Erythroblast (primary cell): ENCODE measurements around the gene RASGRP3.

Experiments used
- GATA1 ChIP-seq: IDR thresholded peaks from 2 replicates; pipeline ENCODE4 v1.6.1; 2011; ENCODE audit warnings: low read depth, mild to moderate bottlenecking, control low read depth, low read length, moderate library complexity
- POLR2A ChIP-seq: IDR thresholded peaks from 2 replicates; pipeline ENCODE4 v1.6.1; 2011; ENCODE audit warnings: mild to moderate bottlenecking, low read length

DNA sequence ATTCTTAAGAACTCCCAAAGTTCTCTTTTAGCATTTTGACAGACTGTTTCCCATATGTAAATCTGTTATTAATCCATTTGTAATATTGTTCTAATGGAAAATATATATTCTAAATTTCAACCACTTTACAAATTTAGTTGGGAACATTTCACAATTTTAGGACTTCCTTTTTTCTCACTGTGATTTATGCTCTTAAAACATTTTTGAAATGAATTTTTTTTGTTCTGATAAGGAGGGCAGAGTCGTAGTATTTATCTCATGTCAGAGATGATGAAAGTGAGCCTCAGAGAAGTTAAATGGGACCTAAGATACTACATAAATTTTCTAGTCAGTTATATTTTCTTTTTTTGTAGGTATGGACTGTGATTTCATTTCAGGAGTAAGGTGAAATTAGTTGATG is 26.6 kb downstream of the RASGRP3 start:
- no peak for TF ChIP-seq POLR2A
- TF ChIP-seq GATA1 = no peak
